NCI-H2081 (cell line): Measurements from ENCODE around the gene MKNK2.

Source experiments
- DNase-seq, 2 experiments: peaks; one replicate each; lab custom pipeline; 2025; lab: John Stamatoyannopoulos, UW

Gene MKNK2

DNA sequence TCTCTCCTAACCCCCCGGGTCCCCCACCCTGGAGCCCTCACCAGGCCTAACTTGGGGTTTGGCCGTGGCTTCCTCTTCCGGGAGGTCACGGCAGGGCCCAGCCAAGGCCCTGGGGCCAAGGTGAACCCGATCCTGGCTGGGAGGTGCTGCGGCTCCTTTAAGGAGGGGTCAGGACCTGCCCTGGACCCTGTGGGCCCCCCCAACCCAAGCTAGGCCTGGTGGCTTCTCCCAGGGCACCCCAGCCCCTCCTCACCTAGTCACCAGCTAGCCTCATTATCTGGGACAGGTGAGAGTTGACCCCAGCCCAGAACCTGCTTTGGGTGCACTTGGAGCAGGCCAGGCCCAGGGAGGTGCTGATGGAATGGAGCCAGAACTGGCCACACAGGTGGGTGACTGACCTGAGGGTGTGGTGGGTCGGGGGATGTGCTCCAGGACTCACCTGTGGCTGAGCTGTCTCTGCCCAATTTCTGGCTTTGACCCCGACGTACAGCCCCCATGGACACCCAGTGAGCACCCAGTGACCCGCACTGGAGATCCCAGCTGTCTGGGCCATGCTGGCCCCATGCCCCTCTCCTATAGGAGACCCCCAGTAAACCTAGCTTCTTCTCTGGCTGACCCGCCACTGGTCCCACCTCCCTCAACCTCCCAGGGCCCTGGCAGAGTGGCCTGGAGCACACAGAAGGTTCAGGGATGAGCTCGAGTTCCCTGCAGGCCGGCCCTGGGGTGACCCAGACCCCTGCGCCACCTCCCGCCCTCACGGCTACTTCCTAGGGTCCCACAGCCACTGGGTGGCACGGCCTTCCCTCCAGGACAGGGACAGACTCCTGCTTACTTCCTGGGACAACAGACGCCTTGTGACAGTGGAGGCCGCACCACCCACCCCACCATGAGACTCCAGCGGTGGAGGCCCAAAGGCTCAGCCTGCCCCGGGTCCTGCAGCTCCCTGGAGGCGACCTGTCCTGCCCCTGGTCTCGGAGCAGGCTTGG is 6.7 kb upstream of the MKNK2 start:
- no peak for DNase-seq

DNA sequence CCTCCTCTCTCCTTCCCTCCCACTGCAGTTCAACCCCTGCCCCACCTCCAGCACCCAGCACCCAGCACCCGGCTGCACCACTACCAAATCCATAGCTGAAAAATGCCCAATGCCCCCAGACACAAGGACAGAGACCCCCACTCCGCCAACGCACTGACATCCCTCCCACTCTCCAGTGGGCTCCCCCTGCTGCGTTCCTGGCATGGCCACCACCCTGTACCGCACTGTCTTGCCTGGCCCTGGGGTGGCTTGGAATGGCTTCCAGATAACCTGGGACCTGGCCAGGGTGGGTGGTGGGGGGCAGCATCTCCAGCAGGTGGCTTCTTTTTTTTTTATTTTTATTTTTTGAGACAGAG is 5.8 kb upstream of the MKNK2 start:
- DNase-seq, result no peak

DNA sequence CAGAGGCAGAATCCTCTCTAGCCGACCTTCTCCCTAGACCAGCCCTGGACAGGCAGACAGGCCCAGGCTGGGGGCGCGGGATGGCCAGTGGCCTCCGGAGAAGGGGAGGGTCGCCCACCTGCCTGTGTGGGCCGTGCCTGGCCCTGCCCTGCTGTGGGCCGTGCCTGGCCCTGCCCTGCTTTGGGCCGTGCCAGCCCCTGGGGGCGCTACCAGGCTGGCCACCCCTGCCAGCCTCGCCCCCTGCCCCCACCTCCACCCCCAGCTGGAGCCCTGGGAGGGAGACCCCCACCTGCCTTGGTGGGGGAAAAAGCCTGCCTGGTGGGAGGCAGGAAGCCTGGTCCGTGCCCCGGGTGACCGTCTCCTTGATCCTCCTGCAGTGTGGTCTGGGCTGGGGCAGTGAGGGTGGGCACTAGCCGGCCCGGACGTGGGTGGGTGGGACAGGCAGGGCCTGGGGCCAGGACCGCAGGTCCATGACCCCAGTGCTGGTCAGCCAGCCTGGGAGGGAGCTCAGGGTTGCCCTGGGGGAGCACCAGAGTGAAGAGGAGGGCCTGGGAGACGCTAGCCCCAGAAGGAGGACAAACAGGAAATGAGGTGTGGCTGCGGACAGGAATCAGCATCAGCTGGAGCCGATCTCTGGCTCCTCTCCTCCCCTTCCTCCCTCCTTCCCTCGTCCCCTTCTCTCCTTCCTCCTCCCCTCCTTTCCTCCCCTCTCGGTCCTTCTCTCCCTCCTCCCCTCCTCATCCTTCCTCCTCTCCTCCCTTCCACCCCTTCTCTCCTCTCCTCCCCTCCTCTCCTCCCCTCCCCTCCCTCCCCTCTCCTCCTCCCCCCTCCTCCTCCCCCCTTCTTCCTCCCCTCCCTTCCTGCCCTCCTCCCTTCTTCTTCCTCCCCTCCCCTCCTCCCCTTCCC is 5.1 kb upstream of the MKNK2 start:
- DNase-seq, result peak in 1 of 2 experiments; percentile 10

DNA sequence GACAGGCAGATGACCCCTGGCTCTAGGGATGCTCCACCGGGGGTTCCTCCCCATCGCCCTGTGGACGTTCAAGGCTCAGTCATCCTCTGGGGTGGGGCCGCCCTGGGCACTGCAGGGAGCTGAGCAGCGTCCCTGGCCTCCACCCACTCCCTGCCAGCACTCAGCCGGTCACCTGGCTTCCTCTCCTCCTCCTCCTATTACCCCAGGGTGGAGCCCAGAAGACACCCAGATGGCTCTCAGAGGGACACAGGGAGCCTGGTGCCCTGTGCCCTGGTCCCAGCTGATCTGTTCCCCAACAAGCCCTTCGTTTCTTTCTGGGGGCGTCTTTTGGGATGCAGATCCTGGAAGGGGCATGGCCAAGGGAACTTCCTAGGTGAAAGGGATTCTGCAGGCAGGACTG is 3.7 kb upstream of the MKNK2 start:
- DNase-seq, result no peak

DNA sequence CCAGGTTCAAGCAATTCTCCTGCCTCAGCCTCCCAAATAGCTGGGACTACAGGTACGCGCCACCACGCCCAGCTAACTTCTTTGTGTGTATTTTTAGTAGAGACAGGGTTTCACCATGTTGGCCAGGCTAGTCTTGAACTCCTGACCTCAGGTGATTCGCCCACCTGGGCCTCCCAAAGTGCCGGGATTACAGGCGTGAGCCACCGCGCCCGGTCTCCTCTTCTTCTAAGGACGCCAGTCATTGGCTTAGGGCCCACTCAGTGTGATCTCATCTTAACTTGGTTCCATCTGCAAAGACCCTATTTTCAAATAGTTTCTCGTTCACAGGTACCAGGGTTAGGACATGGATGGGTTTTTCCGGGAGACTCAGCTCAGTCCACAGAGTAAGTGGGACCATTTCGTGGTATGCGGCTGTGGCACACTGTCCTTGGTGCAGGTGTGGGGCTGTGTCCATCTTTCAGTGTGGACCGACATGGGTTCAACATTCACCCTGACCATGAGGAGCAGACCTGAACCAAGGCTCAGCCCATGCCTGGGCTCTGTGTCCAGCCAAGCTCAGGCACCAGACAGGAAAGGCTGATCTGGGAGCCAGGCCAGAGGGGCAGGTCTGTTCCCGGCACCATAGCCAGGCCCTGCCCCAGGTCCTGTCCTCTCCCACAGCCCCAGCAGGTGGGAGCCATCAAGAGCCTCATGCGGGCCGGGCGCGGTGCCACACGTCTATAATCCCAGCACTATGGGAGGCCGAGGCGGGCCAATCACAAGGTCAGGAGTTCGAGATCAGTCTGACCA is 2.8 kb upstream of the MKNK2 start:
- no peak for DNase-seq

DNA sequence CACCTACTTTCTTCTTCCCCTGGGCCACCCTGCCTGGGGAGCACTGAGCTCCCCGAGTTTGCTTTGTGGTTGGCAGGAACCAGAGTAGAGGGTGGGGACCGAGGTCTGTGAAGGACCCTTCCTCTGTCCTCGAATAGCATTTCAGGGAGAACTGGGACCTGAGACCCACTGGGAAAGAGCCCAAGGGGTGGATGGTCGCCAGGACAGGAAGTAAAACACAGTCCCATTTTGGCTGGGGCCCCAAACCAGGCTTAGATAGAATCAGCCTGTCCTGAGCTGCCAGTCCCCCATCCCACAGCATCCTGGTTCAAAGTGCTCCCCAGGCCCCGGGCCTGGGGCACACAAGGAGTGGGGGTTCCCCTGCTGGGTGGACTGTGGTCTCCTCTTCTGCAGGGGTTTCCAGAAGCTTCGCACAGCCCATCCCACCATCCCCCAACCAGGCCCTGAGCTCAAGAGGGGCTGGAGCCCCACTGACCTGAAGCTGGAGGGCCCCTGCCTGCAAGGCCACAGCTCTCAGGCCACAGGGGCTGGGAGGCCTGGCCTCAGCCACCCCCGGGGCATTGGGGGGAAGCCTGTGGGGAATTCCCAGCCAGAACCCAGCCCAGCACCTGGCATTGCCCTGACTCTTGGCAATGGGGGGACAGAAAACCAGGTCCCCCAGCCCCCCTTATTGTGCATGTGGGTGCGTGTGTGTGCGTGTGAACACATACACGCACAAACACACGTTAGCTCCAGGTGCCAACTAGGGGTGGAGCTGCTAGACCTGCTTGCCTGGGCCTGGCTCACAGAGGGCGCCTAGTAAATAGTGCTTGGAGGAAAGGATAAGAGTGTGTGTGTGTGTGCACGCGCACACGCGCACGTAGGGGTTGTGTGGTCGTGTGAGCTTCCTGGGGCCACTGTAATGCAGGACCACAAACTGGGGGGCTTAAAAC is 995 bp upstream of the MKNK2 start:
- no peak for DNase-seq

DNA sequence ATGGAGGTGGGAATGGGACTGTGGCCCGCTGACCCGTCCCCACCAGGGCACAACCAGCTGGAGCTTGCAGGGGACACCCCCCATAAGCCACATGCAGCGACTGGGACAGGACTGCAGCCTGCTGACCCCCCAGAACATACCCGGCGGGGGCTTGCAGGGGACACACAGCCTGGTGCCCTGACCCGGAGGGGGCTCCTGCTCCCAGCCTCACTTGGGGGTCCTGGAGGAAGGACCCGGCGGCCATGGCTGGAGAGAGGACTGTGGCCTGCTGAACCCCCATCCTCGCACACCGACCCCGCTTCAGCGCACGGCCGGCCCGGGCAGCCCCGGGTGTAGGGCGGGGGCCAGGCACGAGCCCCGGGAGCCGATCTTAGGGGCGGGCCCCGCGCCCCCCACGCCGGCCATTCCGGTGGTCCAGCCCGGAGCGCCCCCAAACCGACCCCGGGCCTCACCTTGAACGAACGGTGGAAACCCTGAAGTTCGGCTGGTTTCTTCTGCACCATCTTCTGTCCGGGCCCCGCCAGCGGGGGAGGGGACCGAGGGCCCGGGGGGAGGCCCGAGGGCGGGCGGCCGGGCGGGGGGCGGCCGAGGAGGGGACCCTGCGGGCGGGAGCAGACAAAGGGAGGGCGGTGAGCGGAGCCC is 574 bp downstream of the MKNK2 start:
- DNase-seq, result no peak

DNA sequence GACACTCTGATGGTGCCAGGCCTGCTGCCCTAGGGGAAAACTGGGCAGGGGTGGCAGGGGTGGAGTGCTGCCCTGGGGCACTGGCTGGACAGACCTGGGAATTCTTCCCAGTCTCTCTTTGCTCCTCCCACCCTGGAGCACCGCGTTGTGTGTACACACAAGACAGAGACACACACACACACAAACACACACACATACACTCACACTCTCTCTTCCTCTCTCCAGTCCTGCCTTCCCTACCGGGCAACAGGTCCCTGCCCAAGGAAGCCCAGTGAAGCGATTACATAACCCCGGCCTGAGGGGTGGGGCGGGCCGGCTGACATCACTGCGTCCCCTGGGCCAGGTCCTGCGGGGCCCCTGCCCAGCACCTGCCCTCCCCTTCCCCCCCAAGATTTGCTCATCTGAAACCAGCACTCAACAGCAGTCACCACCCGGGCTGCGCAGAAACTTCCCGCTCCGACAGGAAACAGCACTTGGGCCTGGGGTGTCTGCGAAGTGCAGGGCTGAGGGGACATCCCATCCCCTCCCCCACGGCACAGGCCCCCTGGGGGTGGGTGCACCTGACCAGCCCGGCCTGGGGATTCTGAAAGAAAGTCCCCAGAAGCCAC is 1.2 kb downstream of the MKNK2 start:
- peak; percentile 42 to 54 for DNase-seq

DNA sequence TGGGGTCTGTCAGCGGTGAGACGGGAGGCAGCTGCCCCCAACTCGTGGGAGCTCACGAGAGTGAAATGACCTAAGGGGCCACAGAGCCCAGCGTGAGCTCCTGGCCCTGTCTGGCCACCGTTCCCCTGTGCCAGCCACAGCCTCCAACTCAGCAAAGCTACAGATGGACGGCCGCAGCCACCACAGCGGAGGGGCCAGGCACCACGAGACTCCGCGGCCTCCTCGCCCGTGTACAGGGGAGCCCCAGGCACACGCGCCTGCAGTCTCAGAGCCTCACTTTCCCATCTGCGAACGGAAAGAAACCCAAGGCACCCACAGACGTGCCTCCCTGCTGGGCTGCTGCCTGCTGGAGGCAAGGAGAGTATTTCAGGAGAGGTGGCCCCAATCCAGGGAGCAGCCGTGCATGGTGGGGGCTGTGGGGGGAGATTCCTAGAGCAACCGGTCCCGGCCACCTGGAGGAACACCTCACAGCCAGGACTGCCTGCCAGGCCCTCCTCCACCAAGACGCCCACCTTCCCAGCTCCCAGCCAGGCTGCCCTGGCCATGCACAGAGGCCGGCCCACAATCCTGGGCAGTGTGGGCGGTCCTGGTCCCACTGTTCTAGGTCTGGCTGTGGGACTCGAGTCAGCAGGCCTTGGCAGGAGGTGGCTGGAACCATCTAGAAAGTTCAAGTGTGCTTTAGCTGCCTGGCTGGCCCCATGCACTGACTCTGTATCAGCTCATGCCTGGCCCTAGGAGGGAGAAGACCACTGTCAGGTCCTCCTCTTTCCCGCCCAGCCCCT is 1.9 kb downstream of the MKNK2 start:
- no peak for DNase-seq

DNA sequence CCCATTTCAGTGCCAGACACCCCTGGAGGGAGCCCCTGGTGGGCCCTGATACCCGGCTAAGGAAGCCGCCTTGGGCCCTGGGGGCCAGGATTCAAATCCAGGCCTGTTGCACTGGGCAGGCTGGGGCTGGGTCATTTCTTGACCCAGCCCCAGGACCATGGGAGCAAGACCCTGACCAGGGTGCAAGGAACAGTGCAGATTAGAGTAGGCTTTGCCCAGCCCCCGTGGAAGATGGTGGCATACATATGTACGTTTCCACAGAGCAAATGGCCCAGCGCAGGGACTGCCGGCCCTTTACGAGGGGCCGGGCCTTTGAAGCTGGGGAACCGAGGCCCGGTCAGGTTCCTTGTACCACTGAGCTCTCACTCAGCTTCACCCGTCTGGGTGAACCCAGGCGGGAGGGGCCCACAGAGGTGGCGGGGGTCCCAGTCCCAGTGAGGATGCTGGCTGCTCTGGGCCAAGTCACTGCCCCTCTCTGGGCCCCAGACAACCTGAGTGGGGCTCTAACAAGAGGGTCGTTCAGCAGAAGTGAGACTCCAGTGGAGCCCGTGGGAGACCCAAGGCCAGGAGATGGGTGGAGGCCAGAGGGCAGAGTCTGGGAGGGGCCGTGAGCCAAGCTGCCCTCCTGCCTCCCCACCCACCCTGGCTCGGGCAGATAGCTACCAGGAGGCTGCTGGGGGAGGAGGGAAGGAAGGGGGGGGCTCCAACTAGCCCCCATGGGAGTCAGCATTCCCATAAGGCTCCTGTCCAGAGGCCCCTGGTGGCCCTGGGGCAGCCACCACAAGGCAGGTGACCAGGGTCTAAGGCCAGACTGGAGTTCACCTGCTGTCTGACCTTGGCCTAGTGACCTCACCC is 2.7 kb downstream of the MKNK2 start:
- DNase-seq, result no peak

DNA sequence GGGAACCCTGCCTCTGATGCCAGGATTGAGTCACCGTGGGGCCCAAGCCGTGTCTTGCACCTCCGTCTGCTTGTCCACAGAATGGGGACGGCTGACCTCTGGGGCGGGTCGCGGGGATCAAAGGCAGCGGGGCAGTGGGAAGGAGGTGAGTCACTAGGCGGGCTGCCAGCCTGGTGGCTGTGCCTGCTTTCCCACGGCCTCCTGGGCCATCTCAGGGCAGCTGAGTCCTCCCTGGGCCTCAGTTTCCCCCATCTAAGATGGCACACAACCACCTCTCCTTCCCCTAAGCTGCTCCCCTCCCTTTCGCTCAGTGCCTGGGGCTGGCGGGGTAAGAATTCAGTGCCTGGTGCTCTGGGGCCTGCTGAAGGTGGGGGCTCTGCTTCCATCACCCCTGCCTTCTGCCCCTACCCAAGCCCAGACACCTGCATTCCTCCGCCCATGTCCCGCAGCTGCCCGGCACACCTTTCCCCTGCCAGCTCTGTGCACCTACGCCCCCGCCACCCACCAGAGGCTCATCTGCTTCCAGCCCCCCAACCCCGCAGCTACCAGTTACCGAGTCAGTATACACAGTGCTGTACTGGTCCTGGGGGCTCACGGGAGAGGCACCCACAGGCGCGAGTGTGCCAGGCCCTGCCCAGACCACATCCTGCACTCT is 3.5 kb downstream of the MKNK2 start:
- DNase-seq, result no peak

DNA sequence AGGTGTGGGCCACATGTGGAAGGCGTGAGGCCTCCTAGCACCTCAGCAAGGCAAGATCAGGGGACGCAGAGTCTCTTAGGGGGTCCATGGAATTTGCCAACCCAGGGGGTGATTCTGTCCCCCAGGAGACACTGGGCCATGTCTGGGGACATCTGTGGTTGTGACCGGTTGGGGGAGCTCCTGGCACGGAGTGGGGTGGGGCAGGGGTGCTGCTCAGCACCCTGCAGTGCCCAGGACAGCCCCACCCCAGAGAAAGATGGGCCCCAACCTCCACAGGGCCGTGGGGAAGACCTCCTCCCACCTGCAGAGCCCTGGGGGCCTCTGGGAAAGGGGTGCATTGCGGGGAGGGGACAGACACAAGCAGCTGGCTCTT is 4.0 kb downstream of the MKNK2 start:
- no peak for DNase-seq

DNA sequence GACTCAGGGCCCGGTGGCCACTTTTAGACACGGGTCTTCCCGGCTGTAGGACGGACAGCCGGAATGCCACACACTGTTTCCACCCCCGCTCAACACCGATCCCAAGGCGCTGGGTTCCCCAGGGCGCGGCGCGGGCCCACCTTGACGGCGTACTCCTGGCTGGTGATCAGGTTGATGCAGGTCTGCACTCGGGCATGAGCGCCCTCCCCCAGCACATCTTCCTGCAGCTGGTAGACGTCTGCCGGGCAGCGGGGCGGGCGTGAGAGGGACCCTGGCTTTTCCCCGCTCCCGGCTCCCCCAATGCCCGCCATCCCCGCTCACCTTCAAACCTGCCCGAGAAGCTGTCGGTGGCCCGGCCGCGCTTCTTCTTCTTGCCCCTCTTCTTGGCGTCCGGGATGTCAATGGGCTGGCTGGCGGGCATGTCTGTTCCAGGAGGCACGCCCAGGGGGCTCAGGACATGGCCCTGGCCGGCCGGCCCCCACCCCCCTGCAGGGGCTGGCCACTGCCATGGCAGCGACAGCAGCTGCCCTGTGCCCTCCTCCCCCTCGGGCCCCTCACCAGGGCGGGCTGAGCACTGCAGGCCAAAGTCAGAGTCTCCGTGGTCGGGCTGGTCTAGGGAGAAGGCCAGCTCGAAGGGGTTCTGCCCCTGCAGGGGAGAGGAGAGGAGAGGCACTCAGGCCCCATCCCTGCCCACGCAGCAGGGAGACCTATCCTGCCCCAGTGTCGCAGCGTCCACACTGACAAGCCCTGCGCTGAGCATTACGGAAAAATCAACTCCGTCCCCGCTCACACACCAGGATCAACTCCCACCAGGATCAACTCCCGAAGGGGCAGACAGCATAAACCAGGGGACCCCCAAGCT is 4.8 kb downstream of the MKNK2 start:
- DNase-seq, result no peak

DNA sequence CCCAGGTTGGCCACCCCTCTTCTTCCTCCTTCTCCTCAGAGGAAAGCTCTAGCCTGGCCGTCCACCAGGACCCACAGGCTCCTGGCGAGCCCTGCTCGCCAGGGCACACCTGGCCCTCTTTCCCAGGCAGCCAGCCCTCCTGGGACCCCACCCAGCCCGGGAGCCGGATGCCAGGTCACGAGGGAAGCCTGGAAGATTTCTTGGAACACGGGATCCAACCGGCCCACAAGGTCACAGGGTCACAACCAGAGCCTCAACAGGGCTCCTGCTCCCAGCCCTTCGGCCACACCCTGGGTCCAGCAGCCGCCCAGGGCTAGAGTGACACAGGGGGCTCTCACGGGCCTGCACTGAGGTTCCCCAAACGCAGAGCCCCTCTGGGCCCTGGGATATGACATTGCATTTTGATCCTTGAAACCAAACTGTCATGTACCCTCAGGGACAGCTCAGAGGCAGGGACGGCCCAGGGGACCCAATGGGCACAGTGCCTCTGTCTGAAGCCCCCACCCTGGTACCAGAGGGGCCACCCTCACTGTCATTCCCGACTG is 5.5 kb downstream of the MKNK2 start:
- DNase-seq, result no peak

DNA sequence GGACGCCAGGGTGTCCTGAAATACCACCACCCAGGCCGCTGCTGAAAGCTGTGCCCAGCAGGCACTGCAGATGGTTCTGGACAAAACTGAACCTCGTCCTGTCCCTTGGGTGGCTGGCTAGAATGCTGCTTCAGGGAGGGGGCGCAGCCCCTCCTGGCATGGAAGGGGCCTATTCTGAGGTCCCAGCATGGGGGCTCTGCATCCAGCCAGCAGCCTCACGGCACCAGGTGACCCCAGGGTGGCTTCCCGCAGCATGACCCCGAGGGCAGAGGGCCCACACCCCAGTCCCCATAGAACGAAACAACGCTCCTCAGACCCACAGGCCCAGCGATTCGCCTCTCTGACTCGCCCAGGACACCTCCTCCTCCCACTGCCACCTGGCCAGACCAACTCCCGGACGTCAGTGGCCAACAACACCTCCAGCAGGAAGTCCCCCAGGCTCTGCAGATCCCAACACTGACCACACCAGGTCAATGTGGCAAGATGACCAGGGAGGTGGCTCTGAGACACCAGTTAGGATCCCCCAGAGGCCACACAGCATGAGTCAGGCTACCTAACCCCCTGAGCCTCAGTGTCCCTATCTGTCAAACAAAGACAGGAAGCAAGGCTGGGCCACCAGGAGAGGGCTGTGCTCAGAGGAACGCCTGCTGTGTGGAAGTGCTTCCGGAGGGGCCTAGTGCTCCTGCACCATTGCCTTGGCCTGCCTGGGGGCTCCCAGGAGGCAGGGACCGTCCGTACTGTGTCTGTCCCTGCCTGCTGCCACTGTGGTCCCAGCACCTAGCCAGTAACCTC is 6.1 kb downstream of the MKNK2 start:
- no peak for DNase-seq
